ENCODE measurements around the gene GNG7. TPM values are rescaled to one million over a fixed set of nuclear protein-coding genes. Genes with fewer than 3 reads are reported as not detected.

Gene GNG7
- total and polyA plus RNA-seq, 10 of the 15 experiments (the other 5 are each of a cell fraction or from before 2014, with no cell fraction given) = 1.9 to 13.6 (median 6.5) TPM

DNA sequence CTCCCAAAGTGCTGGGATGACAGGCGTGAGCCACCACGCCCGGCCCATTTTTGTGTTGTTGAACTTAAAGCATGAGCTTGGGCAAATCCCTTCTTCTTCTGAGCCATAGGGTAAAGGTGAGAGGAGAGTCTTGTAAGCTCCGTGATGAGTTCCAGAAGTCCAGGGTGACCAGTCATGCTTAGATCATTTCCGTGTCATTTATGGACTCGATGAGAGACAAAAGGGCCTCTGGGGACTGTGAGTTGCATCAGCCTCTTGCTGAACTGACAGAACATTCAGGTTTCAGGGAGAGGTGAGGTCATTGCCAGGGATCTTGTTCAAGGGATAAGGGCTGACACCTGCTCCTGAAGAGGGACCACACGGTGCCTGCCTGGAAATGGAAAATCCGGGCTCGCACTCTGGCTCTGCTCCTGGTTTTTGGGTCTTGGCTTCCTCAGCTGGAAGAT lies 173.0 kb downstream of the GNG7 start:
- ATAC-seq (peak; percentile 70), FAIRE-seq (no peak), DNase-seq (ENCODE audit: low read depth, low spot score) (no peak)
- H3K27ac ChIP-seq (ENCODE audit: control insufficient read depth, insufficient read depth) = no peak overlapping the region
- H4K20me1 ChIP-seq (ENCODE audit: control insufficient read depth, insufficient read depth) = no peaks in the 10 kb centered on the region
- TF ChIP-seq CREB1 (IDR thresholded peaks at IDR 0.05; ENCODE audit: low read depth) (peak; percentile 81; the same call in 1 of the 2 replicates), ZBED1 (IDR thresholded peaks at IDR 0.05; ENCODE audit: borderline replicate concordance) (no peak), JUNB (IDR thresholded peaks at IDR 0.05) (peak; percentile 75), RAD21 (IDR thresholded peaks at IDR 0.05; ENCODE audit: insufficient read depth, low read depth, low read length) (peak; percentile 15; the same call in 1 of the 2 replicates), ZNF217 (IDR thresholded peaks at IDR 0.05) (no peak), NFIC (IDR thresholded peaks at IDR 0.05; ENCODE audit: low read depth, low read length) (peak; percentile 64; the same call in 1 of the 2 replicates), RUNX3 (IDR thresholded peaks at IDR 0.05; ENCODE audit: low read length) (peak; percentile 34; the same call in 1 of the 2 replicates), SMAD5 (IDR thresholded peaks at IDR 0.05; ENCODE audit: low read depth) (no peak), ETV6 (conservative IDR thresholded peaks at IDR 0.05 in 1 of 2, IDR thresholded peaks at IDR 0.05 in 1 of 2; ENCODE audit: borderline replicate concordance in 1 of 2, low read depth in 1 of 2) (peak in 1 of 2 experiments; percentile 53; a peak in 1 of 4 replicates), IKZF1 (conservative IDR thresholded peaks at IDR 0.05) (peak; percentile 53), EED (IDR thresholded peaks at IDR 0.05; ENCODE audit: low read depth) (peak; percentile 97), MTA2 (IDR thresholded peaks at IDR 0.05; ENCODE audit: low read depth) (no peak), SRF (IDR thresholded peaks at IDR 0.05; ENCODE audit: low read depth in 2 of 2, low read length in 2 of 2) (peak in 1 of 2 experiments; percentile 7; a peak in 1 of 4 replicates), BCL11A (IDR thresholded peaks at IDR 0.05; ENCODE audit: low read depth, low read length) (0 out of 2 replicates have a peak, but pooled peaks have one; percentile 22), IKZF2 (IDR thresholded peaks at IDR 0.05) (0 out of 4 replicates have a peak, but pooled peaks have one; percentile 21), FOXM1 (IDR thresholded peaks at IDR 0.05; ENCODE audit: low read depth, low read length) (peak; percentile 46; the same call in 1 of the 2 replicates), CREM (IDR thresholded peaks at IDR 0.05; ENCODE audit: low read depth) (peak; percentile 72; the same call in 1 of the 2 replicates)
- SMC1A ChIA-PET (ENCODE audit: uncharacterized antibody, unreplicated experiment) = interaction anchor here (1.1 kb wide), 1 partner anchor 70 kb away, joined by 4 read pairs; no protein-coding TSS in a partner anchor
- H3K4me3 ChIP-seq = no peak overlapping the region
- intact Hi-C loops (cut with micrococcal nuclease; ENCODE audit: unreplicated experiment) = no loop called here
- H2AFZ ChIP-seq (ENCODE audit: control insufficient read depth, low read depth, low read length) = no peak overlapping the region
- CTCF ChIA-PET = interaction anchor here (0.6 kb wide), 1 partner anchor 118 kb away, joined by 3 read pairs; no protein-coding TSS in a partner anchor
- no peak overlapping the region for H3K9ac ChIP-seq (ENCODE audit: control insufficient read depth, insufficient read depth, low read length)
- RAD21 ChIA-PET (ENCODE audit: unreplicated experiment) = interaction anchor here (1.5 kb wide), 1 partner anchor 14 kb away, joined by 3 read pairs; no protein-coding TSS in a partner anchor
- H3K79me2 ChIP-seq (ENCODE audit: control insufficient read depth, insufficient read depth, low read length) = no peaks in the 10 kb centered on the region
- in situ Hi-C loops (cut with MboI) = no loop called here
- BruUV-seq (replicated peaks) = no TSS peak
- WGBS (ENCODE audit: insufficient coverage, insufficient replicate concordance, low lambda C conversion rate, missing lambda C conversion rate) = 44% methylated on average over 9 of the region's 9 CpGs
- POLR2A ChIA-PET = interaction anchor here (0.5 to 1.1 kb wide), 4 partner anchors 32 to 357 kb away, joined by 3 to 4 read pairs (median 3); no protein-coding TSS in a partner anchor
- H3K4me2 ChIP-seq (ENCODE audit: control insufficient read depth, insufficient read depth) = no peak overlapping the region
- no peaks in the 10 kb centered on the region for H3K9me3 ChIP-seq (replicated peaks; ENCODE audit: control insufficient read depth, insufficient read depth, low read length)
- no peaks in the 10 kb centered on the region for H3K36me3 ChIP-seq (ENCODE audit: control insufficient read depth in 2 of 2, insufficient read depth in 2 of 2, low read length in 1 of 2)
- no peaks in the 10 kb centered on the region for H3K4me1 ChIP-seq (ENCODE audit: control insufficient read depth, insufficient read depth, low read length)
- H3K27me3 ChIP-seq (replicated peaks in 1 of 2; ENCODE audit: control insufficient read depth in 2 of 2, insufficient read depth in 2 of 2, low read length in 1 of 2) = no peaks in the 10 kb centered on the region

All from GM12878 (cell line).